A549 (cell line): ENCODE measurements around the gene CCDC30. TPM values are rescaled to one million over a fixed set of nuclear protein-coding genes. Genes with fewer than 3 reads are reported as not detected.

Source experiments
- ATAC-seq, 2 experiments: fragments of 200-7000 bp in 1 of 2; fragments of >200 bp in 1 of 2; cut with Nextera tagmentation in 1 of 2; cut with Tn5 transposase in 1 of 2; 3 replicates each; pipeline versions ENCODE4 v1.8.0 to v1.9.1; 2018 to 2020; ENCODE audit warnings: mild to moderate bottlenecking in 1 of 2, moderate library complexity in 1 of 2
- CTCF ChIA-PET: fragments of 300-600 bp; sonication (Branson Sonifier 250); formaldehyde crosslinking; extraction: SDS; loops from one replicate; lab custom pipeline; 2021; ENCODE audit warnings: antibody characterized with exemption, inconsistent platforms; lab: Yijun Ruan, JAX
- POLR2A ChIA-PET: fragments of 350-600 bp; formaldehyde crosslinking; extraction: SDS; loops from one replicate; lab custom pipeline; 2021; ENCODE audit warnings: antibody characterized with exemption, inconsistent platforms; lab: Yijun Ruan, JAX
- DNase-seq, 2 experiments: peaks; one replicate each; pipeline versions ENCODE4 v3.0.0 to v3.0.0-alpha.2; 2011 to 2016; ENCODE audit warnings: low read depth in 1 of 2, low spot score in 1 of 2
- FAIRE-seq: peaks from 2 replicates; lab custom pipeline; 2011; peaks lifted over from hg19 to GRCh38; lab: Jason Lieb, UNC
- H3K27ac ChIP-seq, 2 experiments: fragments of >200 bp; sonication (Bioruptor Twin); formaldehyde crosslinking; 3 replicates each; pipeline ENCODE4 v1.5.1; 2016 to 2017
- H3K4me1 ChIP-seq: fragments of >200 bp; sonication (Bioruptor Twin); formaldehyde crosslinking; 3 replicates; pipeline ENCODE4 v1.6.1; 2016
- H3K4me2 ChIP-seq: fragments of >200 bp; sonication (Bioruptor Twin); formaldehyde crosslinking; 3 replicates; pipeline ENCODE4 v1.6.1; 2016
- H3K4me3 ChIP-seq: fragments of >200 bp; sonication (Bioruptor Twin); formaldehyde crosslinking; 3 replicates; pipeline ENCODE4 v1.5.1; 2016
- H3K9me3 ChIP-seq: fragments of >200 bp; sonication (Bioruptor Twin); formaldehyde crosslinking; 3 replicates; pipeline ENCODE4 v1.6.1; 2016
- ATOH8 ChIP-seq: fragments of 250-450 bp; sonication (Bioruptor Pico); IDR thresholded peaks from 2 replicates; pipeline ENCODE4 v1.5.0; 2020; ENCODE audit warnings: low read depth, mild to moderate bottlenecking, moderate library complexity
- BCL3 ChIP-seq: fragments of >200 bp; sonication (Bioruptor Twin); formaldehyde crosslinking; IDR thresholded peaks from 3 replicates; pipeline ENCODE4 v1.6.1; 2016
- CBX2 ChIP-seq: fragments of 200-600 bp; sonication (generic); IDR thresholded peaks from 2 replicates; pipeline ENCODE4 v1.6.1; 2016; ENCODE audit warnings: low read depth, mild to moderate bottlenecking, borderline replicate concordance
- CBX8 ChIP-seq: fragments of 200-600 bp; sonication (generic); IDR thresholded peaks from 2 replicates; pipeline ENCODE4 v1.6.1; 2016
- CEBPB ChIP-seq, 2 experiments: fragments of >200 bp in 1 of 2; sonication (Bioruptor Twin) in 1 of 2; formaldehyde crosslinking in 1 of 2; IDR thresholded peaks; 2 replicates each; pipeline ENCODE4 v1.6.1; 2012 to 2016
- CHD2 ChIP-seq: fragments of 150-350 bp; IDR thresholded peaks from 2 replicates; pipeline ENCODE4 v1.6.1; 2014; ENCODE audit warnings: low read length; ENCODE audit not compliant: partially characterized antibody
- CHD4 ChIP-seq: fragments of 200-600 bp; sonication (generic); IDR thresholded peaks from 2 replicates; pipeline ENCODE4 v1.6.1; 2016; ENCODE audit warnings: antibody characterized with exemption, mild to moderate bottlenecking, borderline replicate concordance
- E2F6 ChIP-seq: IDR thresholded peaks from 2 replicates; pipeline ENCODE4 v1.6.1; 2012; ENCODE audit warnings: low read depth, borderline replicate concordance
- ELK1 ChIP-seq: fragments of 150-350 bp; IDR thresholded peaks from 2 replicates; pipeline ENCODE4 v1.6.1; 2014; ENCODE audit warnings: low read depth, mild to moderate bottlenecking, low read length
- FOXS1 ChIP-seq: fragments of 250-450 bp; sonication (Bioruptor Pico); IDR thresholded peaks from 2 replicates; pipeline ENCODE4 v1.5.0; 2020; ENCODE audit warnings: mild to moderate bottlenecking, moderate library complexity
- GATA3 ChIP-seq: IDR thresholded peaks from 2 replicates; pipeline ENCODE4 v1.6.1; 2012; ENCODE audit warnings: borderline replicate concordance
- HDAC2 ChIP-seq: fragments of 200-600 bp; sonication (generic); IDR thresholded peaks from 2 replicates; pipeline ENCODE4 v1.6.1; 2016
- HES2 ChIP-seq: fragments of >200 bp; sonication (Bioruptor Twin); formaldehyde crosslinking; IDR thresholded peaks from 2 replicates; pipeline ENCODE4 v1.6.1; 2016
- HOXA7 ChIP-seq: fragments of 250-450 bp; sonication (Bioruptor Pico); IDR thresholded peaks from 2 replicates; pipeline ENCODE4 v1.5.0; 2020; ENCODE audit warnings: mild to moderate bottlenecking, moderate library complexity
- JUNB ChIP-seq: fragments of >200 bp; sonication (Bioruptor Twin); formaldehyde crosslinking; IDR thresholded peaks from 2 replicates; pipeline ENCODE4 v1.6.1; 2016
- KDM1A ChIP-seq: fragments of 200-600 bp; sonication (generic); IDR thresholded peaks from 2 replicates; pipeline ENCODE4 v1.6.1; 2016; ENCODE audit warnings: low read depth, mild to moderate bottlenecking
- MAX ChIP-seq: IDR thresholded peaks from 2 replicates; pipeline ENCODE4 v1.6.1; 2012
- MYC ChIP-seq: IDR thresholded peaks from 2 replicates; pipeline ENCODE4 v1.6.1; 2012; ENCODE audit warnings: mild to moderate bottlenecking, inconsistent platforms, low read length, improper control_type of control experiment, borderline replicate concordance
- NPAS2 ChIP-seq: fragments of 250-450 bp; sonication (Bioruptor Pico); IDR thresholded peaks from 2 replicates; pipeline ENCODE4 v1.8.0; 2022; ENCODE audit warnings: mild to moderate bottlenecking, moderate library complexity, borderline replicate concordance
- POLR2AphosphoS2 ChIP-seq: conservative IDR thresholded peaks from 2 replicates; pipeline ENCODE4 v1.6.1; 2012; ENCODE audit warnings: low read length, improper control_type of control experiment, inconsistent platforms
- RAD21 ChIP-seq, 2 experiments: fragments of >200 bp in 1 of 2; sonication (Bioruptor Twin) in 1 of 2; formaldehyde crosslinking in 1 of 2; IDR thresholded peaks in 1 of 2; conservative IDR thresholded peaks in 1 of 2; 2 replicates in 1 of 2; 3 replicates in 1 of 2; pipeline ENCODE4 v1.6.1; 2012 to 2018; ENCODE audit warnings: inconsistent platforms in 1 of 2
- RFX5 ChIP-seq: fragments of 450-650 bp; IDR thresholded peaks from 2 replicates; pipeline ENCODE4 v1.7.1; 2014; ENCODE audit warnings: antibody characterized with exemption, mild to moderate bottlenecking, moderate library complexity
- SMC3 ChIP-seq: fragments of >200 bp; sonication (Bioruptor Twin); formaldehyde crosslinking; IDR thresholded peaks from 3 replicates; pipeline ENCODE4 v1.6.1; 2018; ENCODE audit warnings: inconsistent platforms
- TFCP2L1 ChIP-seq: fragments of 250-450 bp; sonication (Bioruptor Pico); IDR thresholded peaks from 2 replicates; pipeline ENCODE4 v1.5.0; 2021; ENCODE audit warnings: mild to moderate bottlenecking
- TP53 ChIP-seq: fragments of 250-450 bp; sonication (Bioruptor Pico); IDR thresholded peaks from 2 replicates; pipeline ENCODE4 v1.5.0; 2021; ENCODE audit warnings: mild to moderate bottlenecking, moderate library complexity
- ZFP36 ChIP-seq: fragments of 450-650 bp; IDR thresholded peaks from 2 replicates; pipeline ENCODE4 v1.6.1; 2014; ENCODE audit warnings: borderline replicate concordance; ENCODE audit not compliant: partially characterized antibody
- WGBS: methylation state at CpG from one replicate; pipeline ENCODE4 v1.1.6; 2017; ENCODE audit errors: missing lambda C conversion rate; 5-methylcytosine and 5-hydroxymethylcytosine counted together
- polyA plus RNA-seq, 4 experiments: library from polyadenylated mRNA; depleted of rRNA in 3 of 4; stranded (reverse); fragments of >200 nt; fragmentation: RNase III in 1 of 4; extraction: RNeasy Plus Mini Kit Qiagen cat#74134 plus additional on column Dnase treatment in 1 of 4; gene quantifications; 2 replicates in 3 of 4; 3 replicates in 1 of 4; pipeline ENCODE4 v1.2.3, GENCODE V29; 2011 to 2017
- TF ChIP-seq, protein P1 (sequence below): fragments of 200-600 bp; sonication (generic); IDR thresholded peaks from 2 replicates; pipeline ENCODE4 v1.6.1; 2016; ENCODE audit warnings: antibody characterized with exemption, mild to moderate bottlenecking, moderate library complexity
- TF ChIP-seq, protein P2 (sequence below): IDR thresholded peaks from 2 replicates; pipeline ENCODE4 v1.6.1; 2012

Gene CCDC30
- polyA plus RNA-seq, 2 of the 4 experiments (the other 2 are of a cell fraction), result 0.75 to 1.6 TPM

DNA sequence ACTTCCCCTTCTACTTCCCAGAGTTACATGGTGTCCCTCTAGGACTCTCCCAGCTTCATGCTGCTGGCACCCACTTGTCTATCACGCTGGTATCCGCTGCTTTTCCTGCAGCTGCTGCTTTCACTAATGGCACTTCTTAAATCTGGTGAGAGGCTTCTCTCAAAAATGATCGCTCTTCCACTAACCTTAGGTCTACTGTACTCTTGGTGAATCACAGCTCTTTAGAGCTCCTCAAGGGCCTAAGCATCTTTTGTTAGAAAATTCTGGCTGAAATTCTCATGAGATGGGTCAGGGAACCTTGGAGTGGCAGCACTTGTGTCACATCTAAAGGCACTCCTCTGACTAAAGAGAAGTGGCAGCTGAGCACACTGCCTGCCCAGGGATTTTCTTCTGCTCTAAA lies 39.4 kb upstream of the CCDC30 start (continued):
- TF ChIP-seq, protein P1, sequence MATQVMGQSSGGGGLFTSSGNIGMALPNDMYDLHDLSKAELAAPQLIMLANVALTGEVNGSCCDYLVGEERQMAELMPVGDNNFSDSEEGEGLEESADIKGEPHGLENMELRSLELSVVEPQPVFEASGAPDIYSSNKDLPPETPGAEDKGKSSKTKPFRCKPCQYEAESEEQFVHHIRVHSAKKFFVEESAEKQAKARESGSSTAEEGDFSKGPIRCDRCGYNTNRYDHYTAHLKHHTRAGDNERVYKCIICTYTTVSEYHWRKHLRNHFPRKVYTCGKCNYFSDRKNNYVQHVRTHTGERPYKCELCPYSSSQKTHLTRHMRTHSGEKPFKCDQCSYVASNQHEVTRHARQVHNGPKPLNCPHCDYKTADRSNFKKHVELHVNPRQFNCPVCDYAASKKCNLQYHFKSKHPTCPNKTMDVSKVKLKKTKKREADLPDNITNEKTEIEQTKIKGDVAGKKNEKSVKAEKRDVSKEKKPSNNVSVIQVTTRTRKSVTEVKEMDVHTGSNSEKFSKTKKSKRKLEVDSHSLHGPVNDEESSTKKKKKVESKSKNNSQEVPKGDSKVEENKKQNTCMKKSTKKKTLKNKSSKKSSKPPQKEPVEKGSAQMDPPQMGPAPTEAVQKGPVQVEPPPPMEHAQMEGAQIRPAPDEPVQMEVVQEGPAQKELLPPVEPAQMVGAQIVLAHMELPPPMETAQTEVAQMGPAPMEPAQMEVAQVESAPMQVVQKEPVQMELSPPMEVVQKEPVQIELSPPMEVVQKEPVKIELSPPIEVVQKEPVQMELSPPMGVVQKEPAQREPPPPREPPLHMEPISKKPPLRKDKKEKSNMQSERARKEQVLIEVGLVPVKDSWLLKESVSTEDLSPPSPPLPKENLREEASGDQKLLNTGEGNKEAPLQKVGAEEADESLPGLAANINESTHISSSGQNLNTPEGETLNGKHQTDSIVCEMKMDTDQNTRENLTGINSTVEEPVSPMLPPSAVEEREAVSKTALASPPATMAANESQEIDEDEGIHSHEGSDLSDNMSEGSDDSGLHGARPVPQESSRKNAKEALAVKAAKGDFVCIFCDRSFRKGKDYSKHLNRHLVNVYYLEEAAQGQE, result no peak
- TF ChIP-seq GATA3 (no peak), MYC (no peak)

DNA sequence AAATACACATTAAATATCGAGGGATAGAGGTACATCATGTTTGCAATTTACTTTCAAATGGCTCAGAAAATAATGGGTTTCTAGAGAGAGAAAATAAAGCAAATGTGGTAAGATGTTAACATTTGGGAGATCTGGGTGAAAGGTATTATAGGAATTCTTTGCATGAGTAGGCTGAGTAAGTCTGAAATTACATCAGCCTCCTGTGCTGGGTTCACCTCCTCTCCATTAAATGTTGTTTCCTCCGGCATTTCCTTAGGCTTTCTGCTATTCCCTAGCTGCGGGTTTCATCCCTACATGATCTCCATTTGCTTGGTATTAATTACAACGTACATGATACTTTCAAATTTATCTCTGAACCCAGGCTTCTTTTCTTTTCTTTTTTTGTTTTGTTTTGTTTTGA lies 38.9 kb upstream of the CCDC30 start:
- ChIA-PET CTCF (no interaction called here), POLR2A (no interaction called here)
- no peak for FAIRE-seq
- Histone ChIP-seq H3K4me2 (no peak overlapping the region), H3K27ac (no peak overlapping the region), H3K4me3 (no peak overlapping the region), H3K9me3 (no peaks in the 10 kb centered on the region), H3K4me1 (no peaks in the 10 kb centered on the region)
- ATAC-seq, result no peak
- DNase-seq, result no peak
- 70% methylated on average over 4 of the region's 4 CpGs for WGBS
- no peak for TF ChIP-seq FOXS1 (CRISPR knock-in tag)
- no peak for TF ChIP-seq ZFP36
- no peak for TF ChIP-seq SMC3
- TF ChIP-seq POLR2AphosphoS2, result no peak
- TF ChIP-seq ATOH8, result no peak
- TF ChIP-seq BCL3, result no peak
- TF ChIP-seq, protein P2, sequence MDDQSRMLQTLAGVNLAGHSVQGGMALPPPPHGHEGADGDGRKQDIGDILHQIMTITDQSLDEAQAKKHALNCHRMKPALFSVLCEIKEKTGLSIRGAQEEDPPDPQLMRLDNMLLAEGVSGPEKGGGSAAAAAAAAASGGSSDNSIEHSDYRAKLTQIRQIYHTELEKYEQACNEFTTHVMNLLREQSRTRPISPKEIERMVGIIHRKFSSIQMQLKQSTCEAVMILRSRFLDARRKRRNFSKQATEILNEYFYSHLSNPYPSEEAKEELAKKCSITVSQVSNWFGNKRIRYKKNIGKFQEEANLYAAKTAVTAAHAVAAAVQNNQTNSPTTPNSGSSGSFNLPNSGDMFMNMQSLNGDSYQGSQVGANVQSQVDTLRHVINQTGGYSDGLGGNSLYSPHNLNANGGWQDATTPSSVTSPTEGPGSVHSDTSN, result no peak
- no peak for TF ChIP-seq CBX2
- TF ChIP-seq RFX5, result no peak
- no peak for TF ChIP-seq RAD21 (conservative IDR thresholded peaks at IDR 0.05 in 1 of 2, IDR thresholded peaks at IDR 0.05 in 1 of 2)
- TF ChIP-seq HES2, result no peak
- TF ChIP-seq KDM1A, result no peak
- no peak for TF ChIP-seq MAX

DNA sequence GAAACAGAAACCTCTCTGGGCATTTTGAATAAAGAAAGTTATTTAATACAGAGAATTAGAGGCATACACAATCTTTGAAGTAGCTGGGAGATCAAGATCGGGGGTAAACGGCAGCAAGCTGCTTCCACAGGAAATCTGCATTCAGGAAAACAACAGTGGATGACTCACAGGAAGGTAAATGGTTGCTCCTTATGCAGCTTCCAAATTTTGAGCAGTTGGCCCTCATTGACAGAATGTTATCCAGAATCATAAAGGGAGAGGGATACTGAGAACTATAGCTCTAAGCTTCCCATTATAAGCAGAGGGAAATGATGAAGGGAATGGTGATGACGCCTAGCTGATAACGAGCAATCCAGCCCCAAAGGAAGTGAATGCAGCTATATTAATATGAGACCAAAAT lies 35.8 kb upstream of the CCDC30 start:
- DNase-seq, result no peak
- 84% methylated on average over 4 of the region's 4 CpGs for WGBS
- ChIA-PET CTCF (interaction anchor here (0.9 kb wide), 1 partner anchor 10 kb away, joined by 3 read pairs; no protein-coding TSS in a partner anchor), POLR2A (no interaction called here)
- H3K4me1 ChIP-seq, result no peaks in the 10 kb centered on the region
- no peak for ATAC-seq
- H3K9me3 ChIP-seq, result no peaks in the 10 kb centered on the region
- no peak overlapping the region for H3K4me2 ChIP-seq
- H3K27ac ChIP-seq, result no peak overlapping the region
- no peak overlapping the region for H3K4me3 ChIP-seq
- no peak for FAIRE-seq
- no peak for TF ChIP-seq CEBPB (IDR thresholded peaks at IDR 0.05)
- TF ChIP-seq HDAC2, result no peak
- TF ChIP-seq CHD4, result no peak
- no peak for TF ChIP-seq CBX8
- TF ChIP-seq KDM1A, result no peak
- no peak for TF ChIP-seq GATA3
- TF ChIP-seq TP53 (CRISPR knock-in tag), result no peak
- TF ChIP-seq RFX5, result no peak
- no peak for TF ChIP-seq CHD2
- TF ChIP-seq HOXA7 (CRISPR knock-in tag), result no peak
- TF ChIP-seq RAD21 (conservative IDR thresholded peaks at IDR 0.05 in 1 of 2, IDR thresholded peaks at IDR 0.05 in 1 of 2), result no peak
- no peak for TF ChIP-seq MYC
- no peak for TF ChIP-seq NPAS2
- no peak for TF ChIP-seq JUNB
- TF ChIP-seq E2F6, result no peak
- no peak for TF ChIP-seq TFCP2L1 (CRISPR knock-in tag)
- no peak for TF ChIP-seq ELK1
